Measurements from ENCODE around the gene PSMA4. TPM values are rescaled to one million over a fixed set of nuclear protein-coding genes. Genes with fewer than 3 reads are reported as not detected.

The PSMA4 gene
- total and polyA plus RNA-seq, 4 donors = 95.3 to 154 (median 120) TPM

DNA sequence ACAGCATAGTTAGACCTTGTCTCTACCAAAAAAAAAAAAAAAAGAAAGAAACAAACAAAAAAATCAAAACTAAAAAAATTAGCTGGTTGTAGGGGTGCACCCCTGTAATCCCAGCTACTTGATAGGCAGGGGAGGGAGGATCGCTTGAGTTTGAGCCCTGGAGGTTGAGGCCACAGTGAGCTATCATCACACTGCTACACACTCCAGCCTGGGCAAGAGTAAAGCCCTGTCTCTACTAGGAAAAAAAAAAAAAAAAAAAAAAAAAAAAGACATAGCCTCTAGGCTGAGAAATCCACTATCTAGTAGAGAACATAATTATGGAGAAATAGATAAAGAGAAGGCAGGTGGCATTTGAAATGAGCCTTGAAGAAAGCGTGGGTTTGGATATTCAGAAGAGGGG is 22.8 kb downstream of the PSMA4 start:
- Histone ChIP-seq H3K27ac (ENCODE audit: low read depth in 1 of 2, low read length in 2 of 2) (no peak overlapping the region), H3K4me3 (ENCODE audit: low read depth in 1 of 3, low read length in 3 of 3) (no peak overlapping the region), H3K36me3 (ENCODE audit: control insufficient read depth in 4 of 4, insufficient read depth in 3 of 4, low read depth in 1 of 4, low read length in 3 of 4) (no peaks in the 10 kb centered on the region), H3K9me3 (ENCODE audit: control insufficient read depth in 4 of 4, low read length in 3 of 4) (no peaks in the 10 kb centered on the region), H3K27me3 (ENCODE audit: control insufficient read depth in 4 of 4, insufficient read depth in 4 of 4, low read length in 3 of 4) (peaks cover 0 to 2% (median 0%) of the 10 kb centered on the region in 4 donors), H3K4me1 (ENCODE audit: control insufficient read depth in 4 of 4, insufficient read depth in 4 of 4, low read length in 3 of 4) (peaks cover 3 to 8% (median 7%) of the 10 kb centered on the region in 4 donors), H3K9ac (ENCODE audit: low read depth in 1 of 2, low read length in 2 of 2) (no peak overlapping the region)
- no peak for DNase-seq (ENCODE audit: low spot score)
- 91% methylated on average over 2 of the region's 2 CpGs for WGBS
- TF ChIP-seq, protein P1, sequence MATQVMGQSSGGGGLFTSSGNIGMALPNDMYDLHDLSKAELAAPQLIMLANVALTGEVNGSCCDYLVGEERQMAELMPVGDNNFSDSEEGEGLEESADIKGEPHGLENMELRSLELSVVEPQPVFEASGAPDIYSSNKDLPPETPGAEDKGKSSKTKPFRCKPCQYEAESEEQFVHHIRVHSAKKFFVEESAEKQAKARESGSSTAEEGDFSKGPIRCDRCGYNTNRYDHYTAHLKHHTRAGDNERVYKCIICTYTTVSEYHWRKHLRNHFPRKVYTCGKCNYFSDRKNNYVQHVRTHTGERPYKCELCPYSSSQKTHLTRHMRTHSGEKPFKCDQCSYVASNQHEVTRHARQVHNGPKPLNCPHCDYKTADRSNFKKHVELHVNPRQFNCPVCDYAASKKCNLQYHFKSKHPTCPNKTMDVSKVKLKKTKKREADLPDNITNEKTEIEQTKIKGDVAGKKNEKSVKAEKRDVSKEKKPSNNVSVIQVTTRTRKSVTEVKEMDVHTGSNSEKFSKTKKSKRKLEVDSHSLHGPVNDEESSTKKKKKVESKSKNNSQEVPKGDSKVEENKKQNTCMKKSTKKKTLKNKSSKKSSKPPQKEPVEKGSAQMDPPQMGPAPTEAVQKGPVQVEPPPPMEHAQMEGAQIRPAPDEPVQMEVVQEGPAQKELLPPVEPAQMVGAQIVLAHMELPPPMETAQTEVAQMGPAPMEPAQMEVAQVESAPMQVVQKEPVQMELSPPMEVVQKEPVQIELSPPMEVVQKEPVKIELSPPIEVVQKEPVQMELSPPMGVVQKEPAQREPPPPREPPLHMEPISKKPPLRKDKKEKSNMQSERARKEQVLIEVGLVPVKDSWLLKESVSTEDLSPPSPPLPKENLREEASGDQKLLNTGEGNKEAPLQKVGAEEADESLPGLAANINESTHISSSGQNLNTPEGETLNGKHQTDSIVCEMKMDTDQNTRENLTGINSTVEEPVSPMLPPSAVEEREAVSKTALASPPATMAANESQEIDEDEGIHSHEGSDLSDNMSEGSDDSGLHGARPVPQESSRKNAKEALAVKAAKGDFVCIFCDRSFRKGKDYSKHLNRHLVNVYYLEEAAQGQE (IDR thresholded peaks at IDR 0.05) = no peak
- TF ChIP-seq SP1 (IDR thresholded peaks at IDR 0.05) (no peak), FOXA2 (IDR thresholded peaks at IDR 0.05) (no peak), NR2F2 (IDR thresholded peaks at IDR 0.05) (no peak), YY1 (IDR thresholded peaks at IDR 0.05) (no peak)
- TF ChIP-seq, protein P2, sequence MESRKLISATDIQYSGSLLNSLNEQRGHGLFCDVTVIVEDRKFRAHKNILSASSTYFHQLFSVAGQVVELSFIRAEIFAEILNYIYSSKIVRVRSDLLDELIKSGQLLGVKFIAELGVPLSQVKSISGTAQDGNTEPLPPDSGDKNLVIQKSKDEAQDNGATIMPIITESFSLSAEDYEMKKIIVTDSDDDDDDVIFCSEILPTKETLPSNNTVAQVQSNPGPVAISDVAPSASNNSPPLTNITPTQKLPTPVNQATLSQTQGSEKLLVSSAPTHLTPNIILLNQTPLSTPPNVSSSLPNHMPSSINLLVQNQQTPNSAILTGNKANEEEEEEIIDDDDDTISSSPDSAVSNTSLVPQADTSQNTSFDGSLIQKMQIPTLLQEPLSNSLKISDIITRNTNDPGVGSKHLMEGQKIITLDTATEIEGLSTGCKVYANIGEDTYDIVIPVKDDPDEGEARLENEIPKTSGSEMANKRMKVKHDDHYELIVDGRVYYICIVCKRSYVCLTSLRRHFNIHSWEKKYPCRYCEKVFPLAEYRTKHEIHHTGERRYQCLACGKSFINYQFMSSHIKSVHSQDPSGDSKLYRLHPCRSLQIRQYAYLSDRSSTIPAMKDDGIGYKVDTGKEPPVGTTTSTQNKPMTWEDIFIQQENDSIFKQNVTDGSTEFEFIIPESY (IDR thresholded peaks at IDR 0.05) = no peak

GRCh38 chr15:78564743-78565096 is 24.5 kb downstream of the PSMA4 start:
- WGBS = 55% methylated on average over 11 of the region's 11 CpGs
- Histone ChIP-seq H3K27ac (ENCODE audit: low read depth in 1 of 2, low read length in 2 of 2) (no peak overlapping the region), H3K9ac (ENCODE audit: low read depth in 1 of 2, low read length in 2 of 2) (no peak overlapping the region), H3K4me3 (ENCODE audit: low read depth in 1 of 3, low read length in 3 of 3) (no peak overlapping the region), H3K36me3 (ENCODE audit: control insufficient read depth in 4 of 4, insufficient read depth in 3 of 4, low read depth in 1 of 4, low read length in 3 of 4) (no peaks in the 10 kb centered on the region), H3K27me3 (ENCODE audit: control insufficient read depth in 4 of 4, insufficient read depth in 4 of 4, low read length in 3 of 4) (peaks cover 0 to 2% (median 0%) of the 10 kb centered on the region in 4 donors), H3K4me1 (ENCODE audit: control insufficient read depth in 4 of 4, insufficient read depth in 4 of 4, low read length in 3 of 4) (peaks cover 3 to 8% (median 7%) of the 10 kb centered on the region in 4 donors), H3K9me3 (ENCODE audit: control insufficient read depth in 4 of 4, low read length in 3 of 4) (no peaks in the 10 kb centered on the region)
- TF ChIP-seq TAF1 (conservative IDR thresholded peaks at IDR 0.05) (no peak), YY1 (IDR thresholded peaks at IDR 0.05) (no peak), ATF3 (IDR thresholded peaks at IDR 0.05) (no peak), SP1 (IDR thresholded peaks at IDR 0.05) (no peak), MAX (IDR thresholded peaks at IDR 0.05) (no peak), FOXA2 (IDR thresholded peaks at IDR 0.05) (no peak), NR2F2 (IDR thresholded peaks at IDR 0.05) (no peak), RAD21 (IDR thresholded peaks at IDR 0.05) (no peak), FOXA1 (IDR thresholded peaks at IDR 0.05) (no peak), HNF4G (IDR thresholded peaks at IDR 0.05) (no peak), EGR1 (IDR thresholded peaks at IDR 0.05; ENCODE audit: low read depth in 2 of 2) (no peak), RXRA (IDR thresholded peaks at IDR 0.05) (no peak)
- TF ChIP-seq, protein P1 (IDR thresholded peaks at IDR 0.05) = no peak
- TF ChIP-seq, protein P2 (IDR thresholded peaks at IDR 0.05) = no peak
- no peak for DNase-seq (ENCODE audit: low spot score)
